Keratinocyte (primary cell): ENCODE results near the gene NUP205.
"Not testable (repeated sequence)": the region's sequence is repeated elsewhere in the genome, so short reads cannot be mapped to it uniquely, and the experiment has no call there.

Experiments
- CTCF ChIP-seq, 3 experiments: IDR thresholded peaks in 1 of 3; conservative IDR thresholded peaks in 1 of 3; optimal IDR thresholded peaks in 1 of 3; 2 replicates in 2 of 3; 3 replicates in 1 of 3; pipeline versions ENCODE3 to v1.5.1; 2011; ENCODE audit warnings: low read length in 3 of 3, mild to moderate bottlenecking in 3 of 3, moderate library complexity in 2 of 3, control low read depth in 1 of 3, inconsistent platforms in 1 of 3; ENCODE audit not compliant: insufficient read depth in 2 of 3; ENCODE audit errors: extremely low read depth in 1 of 3
- EZH2 ChIP-seq: IDR thresholded peaks from one replicate; pipeline ENCODE4 v1.6.1; 2012; ENCODE audit warnings: inconsistent platforms, mild to moderate bottlenecking, low read length, moderate library complexity

- not testable (repeated sequence) for TF ChIP-seq EZH2; CTCF (optimal IDR thresholded peaks at IDR 0.05 in 1 of 3, IDR thresholded peaks at IDR 0.05 in 1 of 3, conservative IDR thresholded peaks at IDR 0.05 in 1 of 3; ENCODE audit: extremely low read depth in 1 of 3, insufficient read depth in 2 of 3, low read length in 3 of 3)
Observed at GRCh38 chr7:135692606-135693005, 134.9 kb downstream of the NUP205 start.
